GM12878 (cell line): ENCODE data around the gene TMSB10. TPM values are rescaled to one million over a fixed set of nuclear protein-coding genes. Genes with fewer than 3 reads are reported as not detected.
A peak's percentile ranks its signal among the peaks of the same experiment; 100 is the strongest.

Experiments
- ATAC-seq: fragments of 200-7000 bp; cut with Tn5 transposase; 3 replicates; pipeline ENCODE4 v1.9.1; 2020; ENCODE audit warnings: mild to moderate bottlenecking, moderate library complexity
- BruUV-seq: library from RNA; stranded (reverse); fragments of 400-500 nt; replicated peaks from 2 replicates; lab custom pipeline; 2021; lab: Mats Ljungman, UMichigan
- CTCF ChIA-PET: fragments of 300-600 bp; sonication (Branson Sonifier 250); formaldehyde crosslinking; extraction: SDS; loops from one replicate; lab custom pipeline; 2021; ENCODE audit warnings: inconsistent platforms; lab: Yijun Ruan, JAX
- POLR2A ChIA-PET: fragments of 350-600 bp; formaldehyde crosslinking; extraction: SDS; loops from one replicate; lab custom pipeline; 2021; ENCODE audit warnings: inconsistent platforms; lab: Charles Lee
- RAD21 ChIA-PET: fragments of 300-600 bp; sonication (Branson Sonifier 250); formaldehyde crosslinking; loops from one replicate; lab custom pipeline; 2023; ENCODE audit warnings: antibody characterized with exemption; ENCODE audit not compliant: unreplicated experiment; lab: Charles Lee
- SMC1A ChIA-PET: fragments of 300-600 bp; sonication (Branson Sonifier 250); formaldehyde crosslinking; loops from one replicate; lab custom pipeline; 2023; ENCODE audit not compliant: unreplicated experiment, uncharacterized antibody; lab: Charles Lee
- DNase-seq: peaks from one replicate; pipeline ENCODE4 v3.0.0-alpha.2; 2011; ENCODE audit warnings: low read depth, low spot score
- FAIRE-seq: peaks from 3 replicates; lab custom pipeline; 2011; peaks lifted over from hg19 to GRCh38; lab: Jason Lieb, UNC
- H2AFZ ChIP-seq: 2 replicates; pipeline ENCODE4 v1.6.0; 2011; ENCODE audit warnings: low read depth, low read length, control low read depth; ENCODE audit not compliant: control insufficient read depth
- H3K27ac ChIP-seq: 2 replicates; pipeline ENCODE4 v1.5.1; 2011; ENCODE audit warnings: control low read depth; ENCODE audit not compliant: control insufficient read depth, insufficient read depth
- H3K27me3 ChIP-seq, 2 experiments: replicated peaks in 1 of 2; 2 replicates each; pipeline versions ENCODE4 v1.6.0 to v1.6.1; 2011; ENCODE audit warnings: low read length in 1 of 2; ENCODE audit not compliant: control insufficient read depth in 2 of 2, insufficient read depth in 2 of 2
- H3K36me3 ChIP-seq, 2 experiments: 2 replicates each; pipeline ENCODE4 v1.5.1; 2011; ENCODE audit warnings: low read length in 1 of 2; ENCODE audit not compliant: control insufficient read depth in 2 of 2, insufficient read depth in 2 of 2
- H3K4me1 ChIP-seq: 2 replicates; pipeline ENCODE4 v1.6.1; 2011; ENCODE audit warnings: mild to moderate bottlenecking, low read length, moderate library complexity, mixed read lengths; ENCODE audit not compliant: control insufficient read depth, insufficient read depth
- H3K4me2 ChIP-seq: 2 replicates; pipeline ENCODE4 v1.6.0; 2011; ENCODE audit warnings: control low read depth; ENCODE audit not compliant: control insufficient read depth, insufficient read depth
- H3K4me3 ChIP-seq: fragments of 200-600 bp; sonication (generic); 2 replicates; pipeline ENCODE4 v1.5.1; 2016
- H3K79me2 ChIP-seq: 2 replicates; pipeline ENCODE4 v1.6.0; 2011; ENCODE audit warnings: low read length; ENCODE audit not compliant: control insufficient read depth, insufficient read depth
- H3K9ac ChIP-seq: 2 replicates; pipeline ENCODE4 v1.8.0; 2011; ENCODE audit warnings: low read length, control low read depth, mixed read lengths; ENCODE audit not compliant: control insufficient read depth, insufficient read depth
- H3K9me3 ChIP-seq: replicated peaks from 3 replicates; pipeline ENCODE4 v1.5.1; 2011; ENCODE audit warnings: mild to moderate bottlenecking, low read length; ENCODE audit not compliant: control insufficient read depth, insufficient read depth
- H4K20me1 ChIP-seq: 2 replicates; pipeline ENCODE4 v1.6.0; 2011; ENCODE audit not compliant: control insufficient read depth, insufficient read depth
- CHD1 ChIP-seq: IDR thresholded peaks from 2 replicates; pipeline ENCODE4 v1.6.1; 2012; ENCODE audit warnings: low read depth, low read length, improper control_type of control experiment
- CHD2 ChIP-seq: IDR thresholded peaks from 2 replicates; pipeline ENCODE4 v1.6.1; 2011; ENCODE audit warnings: low read depth, low read length, improper control_type of control experiment, borderline replicate concordance
- IRF4 ChIP-seq: IDR thresholded peaks from 2 replicates; pipeline ENCODE4 v1.6.1; 2011; ENCODE audit warnings: low read depth, low read length
- MYC ChIP-seq: IDR thresholded peaks from 2 replicates; pipeline ENCODE4 v1.6.1; 2011; ENCODE audit warnings: mild to moderate bottlenecking, low read length, moderate library complexity, inconsistent platforms; ENCODE audit not compliant: insufficient read depth, insufficient replicate concordance, insufficient read length, severe bottlenecking
- RBBP5 ChIP-seq: fragments of 200-600 bp; sonication (generic); conservative IDR thresholded peaks from 2 replicates; pipeline ENCODE4 v1.6.1; 2016
- RUNX3 ChIP-seq: IDR thresholded peaks from 2 replicates; pipeline ENCODE4 v1.6.1; 2012; ENCODE audit warnings: low read length, inconsistent platforms
- SIX5 ChIP-seq: IDR thresholded peaks from 2 replicates; pipeline ENCODE4 v1.6.1; 2011; ENCODE audit warnings: mild to moderate bottlenecking, low read depth, low read length, moderate library complexity; ENCODE audit not compliant: severe bottlenecking
- SMAD1 ChIP-seq: fragments of 450-650 bp; IDR thresholded peaks from 2 replicates; pipeline ENCODE4 v1.6.1; 2018; ENCODE audit warnings: mild to moderate bottlenecking, low read depth; ENCODE audit not compliant: partially characterized antibody
- SPI1 ChIP-seq: IDR thresholded peaks from 2 replicates; pipeline ENCODE4 v1.6.1; 2011; ENCODE audit warnings: low read depth, mild to moderate bottlenecking, low read length, moderate library complexity, borderline replicate concordance; ENCODE audit not compliant: insufficient read depth
- WGBS: methylation state at CpG from one replicate; pipeline ENCODE4 v1.1.6; 2016; ENCODE audit warnings: low lambda C conversion rate; ENCODE audit not compliant: insufficient replicate concordance, insufficient coverage; ENCODE audit errors: missing lambda C conversion rate; 5-methylcytosine and 5-hydroxymethylcytosine counted together
- in situ Hi-C: fragments of 300-500 bp; cut with MboI; formaldehyde crosslinking; loops from 9 replicates; pipeline ENCODE4 v1.14.3; 2018; ENCODE audit warnings: mixed read lengths
- intact Hi-C: fragments of 100-400 bp; cut with micrococcal nuclease; formaldehyde crosslinking; loops from one replicate; pipeline ENCODE4 v1.14.2; 2022; ENCODE audit not compliant: unreplicated experiment
- polyA plus RNA-seq, 11 experiments: library from polyadenylated mRNA; depleted of rRNA in 4 of 11; unstranded in 6 of 11; stranded (reverse) in 5 of 11; fragments of >200 nt; fragmentation: Nextera tagmentation in 4 of 11; fragmentation: Illumina TruSeq in 1 of 11; extraction: Ambion mirVana in 4 of 11; extraction: Trizol in 1 of 11; gene quantifications; 1 replicate in 1 of 11; 2 replicates in 10 of 11; pipeline versions ENCODE4 v1.2.1 to v1.2.3, GENCODE V29; 2011 to 2016; ENCODE audit warnings: inconsistent platforms in 2 of 11, missing spikeins in 2 of 11, low read depth in 1 of 11
- total RNA-seq, 4 experiments: library from RNA; depleted of rRNA in 3 of 4; stranded (reverse); fragments of >200 nt in 3 of 4; fragmentation: Illumina TruSeq in 1 of 4; extraction: Trizol in 1 of 4; gene quantifications; 2 replicates each; pipeline versions ENCODE4 v1.2.1 to v1.2.3, GENCODE V29; 2013 to 2021

The TMSB10 gene
- total and polyA plus RNA-seq, 10 of the 15 experiments (the other 5 are each of a cell fraction or from before 2014, with no cell fraction given) = 1,406 to 4,860 (median 3,381) TPM

DNA sequence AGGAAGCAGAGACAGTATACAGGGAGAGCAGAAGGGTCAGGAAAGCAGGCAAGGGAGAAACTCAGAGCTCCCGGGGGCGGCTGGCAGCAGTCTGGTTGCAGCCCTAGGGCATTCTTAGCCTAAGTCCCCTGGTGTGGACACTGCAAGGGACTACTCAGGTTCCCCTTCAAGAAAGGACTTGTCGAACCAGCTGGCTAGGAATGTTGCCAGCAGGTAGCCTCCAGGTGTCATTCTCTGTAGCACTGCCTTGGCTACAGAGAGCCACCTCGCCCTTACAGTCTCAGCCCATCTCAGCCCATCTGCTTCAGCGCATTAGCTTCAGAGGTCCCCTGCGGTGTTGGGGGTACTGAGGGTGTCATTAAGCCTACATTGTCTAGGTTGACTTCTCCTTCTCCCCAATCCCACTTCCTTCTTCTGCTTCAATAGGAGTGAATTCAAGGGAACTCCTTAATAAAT, 11.3 kb upstream of the TMSB10 start:
- FAIRE-seq (peak; percentile 38), DNase-seq (no peak), ATAC-seq (no peak)
- Histone ChIP-seq H3K4me3 (no peak overlapping the region), H3K27me3 (no peaks in the 10 kb centered on the region), H3K79me2 (no peaks in the 10 kb centered on the region), H2AFZ (peak overlapping the region; percentile 76), H3K9me3 (no peaks in the 10 kb centered on the region), H3K4me1 (peaks cover 33% of the 10 kb centered on the region), H3K9ac (no peak overlapping the region), H3K4me2 (peak overlapping the region; percentile 46), H3K36me3 (no peaks in the 10 kb centered on the region), H3K27ac (no peak overlapping the region), H4K20me1 (no peaks in the 10 kb centered on the region)
- BruUV-seq = no TSS peak
- RAD21 ChIA-PET = interaction anchor here (1.1 to 2.0 kb wide), 4 partner anchors 12 to 32 kb away, joined by 5 to 16 read pairs (median 10); partner anchors contain the start of gene TRABD2A
- POLR2A ChIA-PET = interaction anchor here (0.9 to 3.0 kb wide), 4 partner anchors 13 to 32 kb away, joined by 3 to 10 read pairs (median 7); partner anchors contain the start of gene TRABD2A
- CTCF ChIA-PET = interaction anchor here (0.8 to 2.6 kb wide), 3 partner anchors 11 to 32 kb away, joined by 4 to 15 read pairs (median 6); no protein-coding TSS in a partner anchor
- in situ Hi-C loops (no loop called here), intact Hi-C loops (no loop called here)
- SMC1A ChIA-PET = interaction anchor here (1.0 to 3.0 kb wide), 8 partner anchors 12 to 32 kb away, joined by 3 to 20 read pairs (median 5); partner anchors contain the start of genes TMSB10 and TRABD2A
- TF ChIP-seq SMAD1 (no peak), RUNX3 (no peak), CHD1 (no peak), CHD2 (no peak), SPI1 (peak; percentile 52; the same call in 1 of the 2 replicates), RBBP5 (no peak), IRF4 (no peak), SIX5 (no peak), MYC (no peak)
- 88% methylated on average over 6 of the region's 6 CpGs for WGBS
